Raji (cell line): ENCODE measurements around the gene AIP.

ENCODE experiments used
- POLR2A ChIP-seq: IDR thresholded peaks from 2 replicates; pipeline ENCODE4 v1.6.1; 2011; ENCODE audit warnings: low read depth, low read length, control low read depth; ENCODE audit not compliant: insufficient read depth

AIP gene

GRCh38 chr11:67493548-67494370, 10.9 kb downstream of the AIP start:
- TF ChIP-seq POLR2A: no peak

GRCh38 chr11:67494371-67495233, 11.8 kb downstream of the AIP start:
- TF ChIP-seq POLR2A: no peak

- no peak for TF ChIP-seq POLR2A
These were observed 12.6 kb downstream of the AIP start for GRCh38 chr11:67495234-67496005.

GRCh38 chr11:67496113-67496512, 13.3 kb downstream of the AIP start:
- TF ChIP-seq POLR2A: no peak

- TF ChIP-seq POLR2A: no peak
These were observed 14.9 kb downstream of the AIP start for GRCh38 chr11:67497656-67498291.

- TF ChIP-seq POLR2A: no peak
These were observed 15.7 kb downstream of the AIP start for GRCh38 chr11:67498544-67498972.

GRCh38 chr11:67499808-67500483, 17.1 kb downstream of the AIP start:
- no peak for TF ChIP-seq POLR2A

GRCh38 chr11:67500484-67500821, 17.6 kb downstream of the AIP start:
- TF ChIP-seq POLR2A: no peak

- TF ChIP-seq POLR2A: no peak
These were observed 18.2 kb downstream of the AIP start for GRCh38 chr11:67500831-67501715.

- no peak for TF ChIP-seq POLR2A
These were observed 19.0 kb downstream of the AIP start for GRCh38 chr11:67501854-67502253.

GRCh38 chr11:67502328-67502979, 19.6 kb downstream of the AIP start:
- TF ChIP-seq POLR2A: no peak

- TF ChIP-seq POLR2A: no peak
These were observed 20.5 kb downstream of the AIP start for GRCh38 chr11:67503119-67504004.
